Glutamatergic neuron (in vitro differentiated cells): Measurements from ENCODE around the gene NTM. TPM values are rescaled to one million over a fixed set of nuclear protein-coding genes. Genes with fewer than 3 reads are reported as not detected.

Source experiments
- DNase-seq: peaks from one replicate; pipeline ENCODE4 v3.0.0; 2022
- H3K27ac Mint-ChIP-seq: one replicate; pipeline ENCODE4 v1.8.0; 2020; ENCODE audit warnings: mild to moderate bottlenecking, mixed read lengths, inconsistent platforms; ENCODE audit not compliant: unreplicated experiment
- H3K27me3 Mint-ChIP-seq: one replicate; pipeline ENCODE4 v1.8.0; 2020; ENCODE audit warnings: mild to moderate bottlenecking, moderate library complexity, mixed read lengths, inconsistent platforms; ENCODE audit not compliant: unreplicated experiment
- H3K36me3 Mint-ChIP-seq: one replicate; pipeline ENCODE4 v1.8.0; 2020; ENCODE audit warnings: mild to moderate bottlenecking, mixed read lengths, inconsistent platforms; ENCODE audit not compliant: unreplicated experiment
- H3K4me1 Mint-ChIP-seq: one replicate; pipeline ENCODE4 v1.8.0; 2020; ENCODE audit warnings: mild to moderate bottlenecking, low read depth, mixed read lengths, inconsistent platforms; ENCODE audit not compliant: unreplicated experiment
- H3K4me3 Mint-ChIP-seq: one replicate; pipeline ENCODE4 v1.8.0; 2020; ENCODE audit warnings: mild to moderate bottlenecking, mixed read lengths, inconsistent platforms; ENCODE audit not compliant: unreplicated experiment
- H3K9me3 Mint-ChIP-seq: one replicate; pipeline ENCODE4 v1.8.0; 2020; ENCODE audit warnings: mild to moderate bottlenecking, moderate library complexity, mixed read lengths, inconsistent platforms; ENCODE audit not compliant: unreplicated experiment
- total RNA-seq: library from RNA; stranded (reverse); fragmentation: NEBNext Ultra II Directional; extraction: Animal tissue kit (Norgen Biotek cat#: 25700); gene quantifications from one replicate; pipeline ENCODE4 v1.2.1, GENCODE V29; 2021; ENCODE audit not compliant: unreplicated experiment
- TF ChIP-seq, protein P1 (sequence below): fragments of 200-600 bp; sonication (generic); IDR thresholded peaks from one replicate; pipeline ENCODE4 v1.5.0; 2021; ENCODE audit not compliant: partially characterized antibody, unreplicated experiment

NTM gene
- total RNA-seq, 1 donor from 2014 or later = 1.2 TPM

DNA sequence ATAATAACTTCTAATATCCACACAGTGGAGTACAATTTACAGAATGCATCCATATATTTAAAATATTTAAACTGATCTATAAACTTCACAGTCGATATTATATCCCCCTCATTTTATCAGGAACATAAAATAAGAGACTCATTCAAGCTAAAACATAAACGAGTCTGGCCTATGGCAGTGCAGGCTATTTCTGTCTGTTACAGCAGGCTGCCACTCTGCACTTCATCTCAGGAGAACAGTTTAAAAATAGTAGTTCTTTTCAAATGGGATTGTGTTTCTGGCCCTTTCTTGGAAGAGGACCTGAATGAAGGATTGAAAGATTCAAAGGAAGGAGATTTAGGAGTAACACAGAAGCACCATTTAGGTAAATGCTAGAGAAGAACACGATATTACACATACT, 915.7 kb downstream of the NTM start:
- no peak for DNase-seq
- peaks cover 1% of the 10 kb centered on the region for H3K9me3 Mint-ChIP-seq
- H3K27me3 Mint-ChIP-seq = peaks cover 2% of the 10 kb centered on the region
- no peaks in the 10 kb centered on the region for H3K36me3 Mint-ChIP-seq
- H3K4me3 Mint-ChIP-seq = no peak overlapping the region
- peaks cover 1% of the 10 kb centered on the region for H3K4me1 Mint-ChIP-seq
- H3K27ac Mint-ChIP-seq = no peak overlapping the region
- TF ChIP-seq, protein P1, sequence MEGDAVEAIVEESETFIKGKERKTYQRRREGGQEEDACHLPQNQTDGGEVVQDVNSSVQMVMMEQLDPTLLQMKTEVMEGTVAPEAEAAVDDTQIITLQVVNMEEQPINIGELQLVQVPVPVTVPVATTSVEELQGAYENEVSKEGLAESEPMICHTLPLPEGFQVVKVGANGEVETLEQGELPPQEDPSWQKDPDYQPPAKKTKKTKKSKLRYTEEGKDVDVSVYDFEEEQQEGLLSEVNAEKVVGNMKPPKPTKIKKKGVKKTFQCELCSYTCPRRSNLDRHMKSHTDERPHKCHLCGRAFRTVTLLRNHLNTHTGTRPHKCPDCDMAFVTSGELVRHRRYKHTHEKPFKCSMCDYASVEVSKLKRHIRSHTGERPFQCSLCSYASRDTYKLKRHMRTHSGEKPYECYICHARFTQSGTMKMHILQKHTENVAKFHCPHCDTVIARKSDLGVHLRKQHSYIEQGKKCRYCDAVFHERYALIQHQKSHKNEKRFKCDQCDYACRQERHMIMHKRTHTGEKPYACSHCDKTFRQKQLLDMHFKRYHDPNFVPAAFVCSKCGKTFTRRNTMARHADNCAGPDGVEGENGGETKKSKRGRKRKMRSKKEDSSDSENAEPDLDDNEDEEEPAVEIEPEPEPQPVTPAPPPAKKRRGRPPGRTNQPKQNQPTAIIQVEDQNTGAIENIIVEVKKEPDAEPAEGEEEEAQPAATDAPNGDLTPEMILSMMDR = no peak

DNA sequence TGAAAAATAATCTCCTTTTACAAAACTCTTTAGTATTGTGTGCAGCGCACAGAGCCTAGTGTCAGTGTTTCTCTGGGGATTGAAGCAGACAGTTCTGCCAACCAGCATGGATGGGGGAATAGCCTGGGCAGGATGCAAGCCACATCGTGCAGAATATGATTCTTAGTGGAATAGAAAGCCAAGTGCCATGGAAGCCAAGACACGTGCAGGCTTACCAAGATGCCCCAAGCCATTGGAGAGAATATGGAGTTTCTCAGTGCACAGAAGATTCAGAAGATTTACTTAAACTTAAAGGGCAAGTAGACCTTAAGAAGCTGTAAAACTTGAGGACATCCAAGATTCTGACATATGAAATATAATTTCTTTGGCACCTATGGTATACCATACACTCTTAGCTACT, 917.6 kb downstream of the NTM start:
- peaks cover 1% of the 10 kb centered on the region for H3K9me3 Mint-ChIP-seq
- no peak for DNase-seq
- H3K36me3 Mint-ChIP-seq = no peaks in the 10 kb centered on the region
- no peak overlapping the region for H3K27ac Mint-ChIP-seq
- H3K4me1 Mint-ChIP-seq = peaks cover 1% of the 10 kb centered on the region
- peaks cover 2% of the 10 kb centered on the region for H3K27me3 Mint-ChIP-seq
- no peak overlapping the region for H3K4me3 Mint-ChIP-seq
- TF ChIP-seq, protein P1 = no peak

DNA sequence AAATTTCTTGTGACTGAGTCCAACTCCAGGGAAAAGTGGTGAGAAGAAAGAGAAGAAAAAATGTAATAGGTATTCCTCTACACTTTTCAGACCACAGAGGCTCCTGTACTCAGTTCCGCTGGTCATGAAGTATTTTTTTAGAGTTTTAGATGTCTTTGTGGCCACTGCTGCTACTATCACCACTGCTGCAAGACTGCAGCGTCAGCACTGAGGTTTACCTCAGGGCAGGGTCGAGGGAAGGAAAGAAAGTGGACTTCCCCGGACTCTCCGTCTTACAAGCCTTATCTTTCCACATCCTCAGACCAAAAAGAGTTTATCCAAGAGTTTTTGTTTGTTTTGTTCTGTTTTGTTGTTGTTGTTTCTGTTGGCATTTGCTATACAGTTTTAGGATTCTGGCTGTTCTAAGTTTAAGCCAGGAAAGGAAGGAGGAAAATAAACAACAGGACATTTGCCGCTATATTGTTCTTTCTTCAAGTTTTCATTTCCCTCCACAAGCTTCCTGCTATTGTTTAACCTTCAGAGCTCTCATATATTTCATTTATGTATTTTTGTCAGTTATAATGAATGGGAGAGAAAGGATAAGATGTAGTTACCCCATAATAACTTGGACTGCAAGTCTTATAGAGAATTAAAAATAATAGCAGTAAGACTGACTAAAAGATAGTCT, 919.3 kb downstream of the NTM start:
- Mint-ChIP-seq H3K27ac (no peak overlapping the region), H3K4me3 (no peak overlapping the region), H3K27me3 (peaks cover 2% of the 10 kb centered on the region), H3K4me1 (peaks cover 1% of the 10 kb centered on the region), H3K9me3 (peaks cover 1% of the 10 kb centered on the region), H3K36me3 (no peaks in the 10 kb centered on the region)
- TF ChIP-seq, protein P1 = no peak
- no peak for DNase-seq

DNA sequence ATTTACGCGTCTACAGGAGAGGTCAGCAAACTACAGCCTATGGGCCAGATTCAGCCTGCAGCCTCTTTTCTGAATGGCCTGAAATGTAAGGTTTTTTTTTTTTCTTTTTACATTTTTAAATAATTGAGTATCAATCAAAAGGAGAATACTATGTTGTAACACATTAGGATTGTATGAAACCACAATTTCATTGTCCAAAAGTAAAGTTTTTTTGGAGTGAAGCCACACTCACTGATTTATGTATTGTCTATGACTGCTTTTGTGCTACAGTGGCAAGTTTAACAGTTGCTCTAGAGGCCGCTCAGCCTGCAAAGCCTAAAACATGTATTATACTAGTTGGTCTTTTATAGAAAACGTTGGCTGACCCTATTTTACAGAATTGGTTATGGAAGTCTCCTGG, 923.2 kb downstream of the NTM start:
- Mint-ChIP-seq H3K27ac (no peak overlapping the region), H3K36me3 (no peaks in the 10 kb centered on the region), H3K9me3 (peaks cover 3% of the 10 kb centered on the region), H3K4me3 (no peak overlapping the region), H3K4me1 (no peaks in the 10 kb centered on the region), H3K27me3 (no peaks in the 10 kb centered on the region)
- DNase-seq = no peak
- TF ChIP-seq, protein P1 = no peak

DNA sequence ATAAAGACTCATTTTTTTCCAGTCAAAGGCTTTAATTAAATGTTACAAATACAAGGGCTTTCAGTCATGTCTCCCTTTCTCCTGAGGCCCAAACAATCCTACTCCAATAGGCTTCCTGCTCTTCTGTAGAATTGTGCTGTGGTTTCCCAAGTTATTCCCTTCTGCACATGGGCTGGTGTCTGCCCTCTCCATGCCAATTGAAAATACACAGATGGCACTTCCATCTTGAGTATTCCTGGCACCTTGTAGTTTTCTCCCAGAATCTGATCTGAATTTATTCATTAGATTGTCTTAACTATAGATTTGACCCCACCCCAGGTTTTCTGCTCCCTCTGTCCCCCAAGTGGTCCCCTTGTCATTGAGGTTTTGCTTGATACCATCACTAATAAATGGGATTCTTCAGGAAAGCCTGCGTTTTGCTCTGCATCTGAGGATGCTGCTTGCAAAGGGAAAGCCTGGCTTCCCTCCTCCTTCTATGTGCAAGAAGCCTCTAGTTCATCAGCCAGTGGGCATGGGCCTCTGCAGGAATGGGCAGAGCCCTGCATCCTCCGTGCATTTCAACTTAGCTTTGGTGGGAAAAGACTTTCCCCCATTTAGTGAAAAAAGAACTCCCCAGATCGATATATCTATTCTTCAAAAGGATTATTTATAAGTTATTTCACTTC, 926.7 kb downstream of the NTM start:
- H3K4me3 Mint-ChIP-seq = no peak overlapping the region
- H3K27me3 Mint-ChIP-seq = no peaks in the 10 kb centered on the region
- H3K4me1 Mint-ChIP-seq = no peaks in the 10 kb centered on the region
- H3K9me3 Mint-ChIP-seq = peaks cover 2% of the 10 kb centered on the region
- H3K27ac Mint-ChIP-seq = no peak overlapping the region
- TF ChIP-seq, protein P1 = no peak
- DNase-seq = no peak
- H3K36me3 Mint-ChIP-seq = no peaks in the 10 kb centered on the region
